ENCODE measurements around the gene NTRK3.

- TF ChIP-seq EZH2 (IDR thresholded peaks at IDR 0.05; ENCODE audit: low read depth, low read length, severe bottlenecking) (no peak), ATF2 (IDR thresholded peaks at IDR 0.05; ENCODE audit: low read length) (no peak), HDAC2 (IDR thresholded peaks at IDR 0.05; ENCODE audit: borderline replicate concordance in 1 of 2, low read depth in 2 of 2, low read length in 2 of 2) (no peak), CTCF (IDR thresholded peaks at IDR 0.05; ENCODE audit: control extremely low read depth in 1 of 3, insufficient read depth in 1 of 3, low read depth in 1 of 3, low read length in 3 of 3) (no peak), POLR2AphosphoS5 (IDR thresholded peaks at IDR 0.05; ENCODE audit: low read depth, low read length) (no peak), RNF2 (IDR thresholded peaks at IDR 0.05; ENCODE audit: borderline replicate concordance, low read depth, low read length, missing control alignments, poor library complexity, severe bottlenecking) (no peak), SIX5 (IDR thresholded peaks at IDR 0.05; ENCODE audit: low read depth, low read length) (no peak)
Observed at GRCh38 chr15:88155310-88155709, 101.2 kb downstream of the NTRK3 start.
